ENCODE measurements around the gene EIF4G2.

- TF ChIP-seq CTCF (conservative IDR thresholded peaks at IDR 0.05; ENCODE audit: low read depth, low read length) (no peak), EZH2 (IDR thresholded peaks at IDR 0.05; ENCODE audit: borderline replicate concordance, low read depth, low read length, poor library complexity, severe bottlenecking) (no peak)
Observed at GRCh38 chr11:10838083-10838482, 29.4 kb upstream of the EIF4G2 start.
